DOHH2 (cell line): ENCODE measurements around the gene LGALS9.
"Not testable (repeated sequence)": the region's sequence is repeated elsewhere in the genome, so short reads cannot be mapped to it uniquely, and the experiment has no call there.

Experiments used
- EZH2phosphoT487 ChIP-seq: fragments of 200-600 bp; sonication (generic); IDR thresholded peaks from 2 replicates; pipeline ENCODE4 v1.6.1; 2017; ENCODE audit warnings: borderline replicate concordance, mild to moderate bottlenecking, antibody characterized with exemption, low read length, moderate library complexity, mixed read lengths
- TF ChIP-seq, protein P1 (sequence below): fragments of 200-600 bp; sonication (generic); IDR thresholded peaks from one replicate; pipeline ENCODE4 v1.5.1; 2014; ENCODE audit warnings: antibody characterized with exemption, mild to moderate bottlenecking, low read depth, low read length; ENCODE audit not compliant: poor library complexity, severe bottlenecking

DNA sequence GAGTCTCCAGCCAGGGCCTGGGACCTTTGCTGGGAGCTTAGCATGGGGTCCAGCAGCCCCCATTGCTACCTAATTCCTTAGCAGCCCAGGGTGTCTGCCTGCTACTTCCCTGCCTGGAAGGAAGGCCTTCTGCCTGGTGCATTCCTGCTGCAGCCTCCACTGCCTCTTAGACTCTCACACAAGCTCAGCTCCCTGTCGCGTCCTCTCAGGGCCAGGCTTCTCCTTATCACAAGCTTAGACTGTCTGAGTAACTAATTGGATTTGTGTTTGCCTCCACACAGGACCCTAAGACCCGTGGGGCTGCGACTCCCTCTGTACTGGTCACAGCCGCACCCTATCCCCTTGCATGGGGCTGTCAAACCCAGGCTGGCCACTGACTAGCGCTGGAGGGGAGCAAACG is 6.8 kb downstream of the LGALS9 start:
- TF ChIP-seq, protein P1, sequence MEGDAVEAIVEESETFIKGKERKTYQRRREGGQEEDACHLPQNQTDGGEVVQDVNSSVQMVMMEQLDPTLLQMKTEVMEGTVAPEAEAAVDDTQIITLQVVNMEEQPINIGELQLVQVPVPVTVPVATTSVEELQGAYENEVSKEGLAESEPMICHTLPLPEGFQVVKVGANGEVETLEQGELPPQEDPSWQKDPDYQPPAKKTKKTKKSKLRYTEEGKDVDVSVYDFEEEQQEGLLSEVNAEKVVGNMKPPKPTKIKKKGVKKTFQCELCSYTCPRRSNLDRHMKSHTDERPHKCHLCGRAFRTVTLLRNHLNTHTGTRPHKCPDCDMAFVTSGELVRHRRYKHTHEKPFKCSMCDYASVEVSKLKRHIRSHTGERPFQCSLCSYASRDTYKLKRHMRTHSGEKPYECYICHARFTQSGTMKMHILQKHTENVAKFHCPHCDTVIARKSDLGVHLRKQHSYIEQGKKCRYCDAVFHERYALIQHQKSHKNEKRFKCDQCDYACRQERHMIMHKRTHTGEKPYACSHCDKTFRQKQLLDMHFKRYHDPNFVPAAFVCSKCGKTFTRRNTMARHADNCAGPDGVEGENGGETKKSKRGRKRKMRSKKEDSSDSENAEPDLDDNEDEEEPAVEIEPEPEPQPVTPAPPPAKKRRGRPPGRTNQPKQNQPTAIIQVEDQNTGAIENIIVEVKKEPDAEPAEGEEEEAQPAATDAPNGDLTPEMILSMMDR, result not testable (repeated sequence)
- not testable (repeated sequence) for TF ChIP-seq EZH2phosphoT487
